ENCODE measurements around the gene DIAPH3. TPM values are rescaled to one million over a fixed set of nuclear protein-coding genes. Genes with fewer than 3 reads are reported as not detected.

The DIAPH3 gene
- polyA plus RNA-seq, 1 donor, result 16.9 TPM

GRCh38 chr13:59621773-59622172 lies 542.0 kb downstream of the DIAPH3 start:
- DNase-seq, result no peak

Other genes with a start within 250 kb of the DIAPH3 start
- gene TDRD3, start 233.3 kb upstream of the DIAPH3 start, polyA plus RNA-seq (ENCODE audit: insufficient read length), result 44.6 TPM